ENCODE measurements around the gene CSN3. TPM values are rescaled to one million over a fixed set of nuclear protein-coding genes. Genes with fewer than 3 reads are reported as not detected.
"Not testable (repeated sequence)": the region's sequence is repeated elsewhere in the genome, so short reads cannot be mapped to it uniquely, and the experiment has no call there.

CSN3 gene
- total RNA-seq (2012; rRNA removed) (not detected in 2 replicates), polyA plus RNA-seq (2012; rRNA removed) (not detected in 2 replicates), Bru-seq, nascent RNA (not detected), BruChase-seq, experiment 1, labeled RNA remaining after a 6-hour chase (not detected), BruChase-seq, experiment 2, labeled RNA remaining after a 2-hour chase (not detected)
- not detected in 2 replicates for polyA plus RNA-seq (2012; cell fraction: cytosol; rRNA removed)
- polyA plus RNA-seq (2012; cell fraction: nucleus; rRNA removed; ENCODE audit: low replicate concordance), result not detected in 2 replicates
- long read RNA-seq, result 0 reads

GRCh38 chr4:70242297-70242696, at the start of gene CSN3:
CSN3 (plus strand) TSS chr4:70242597; CDS start chr4:70244820, 2,223 bp downstream.
- H3K27ac ChIP-seq (ENCODE audit: insufficient read depth, low read length); H3K79me1 ChIP-seq (ENCODE audit: low read depth in 1 of 2, low read length in 2 of 2); H4K8ac ChIP-seq (ENCODE audit: low read depth in 2 of 2, low read length in 2 of 2); intact Hi-C loops (cut with micrococcal nuclease); BruUV-seq (replicated peaks); H3K4ac ChIP-seq (ENCODE audit: low read depth, low read length); H3K18ac ChIP-seq (ENCODE audit: low read depth, low read length); H2AK5ac ChIP-seq (ENCODE audit: low read depth, low read length); H2BK5ac ChIP-seq (ENCODE audit: low read depth, low read length, poor library complexity, severe bottlenecking); H3K36me3 ChIP-seq (ENCODE audit: control insufficient read depth, insufficient read depth, low read length); DNase-seq; H3K23ac ChIP-seq (ENCODE audit: low read depth, low read length); H3K9me1 ChIP-seq (ENCODE audit: insufficient read depth, low read length); H3K9me3 ChIP-seq (ENCODE audit: control insufficient read depth, insufficient read depth, low read length); H4K5ac ChIP-seq (ENCODE audit: low read depth, low read length); H2BK15ac ChIP-seq (ENCODE audit: low read depth, low read length); H3K9ac ChIP-seq (ENCODE audit: low read depth, low read length); H3K4me1 ChIP-seq (ENCODE audit: control insufficient read depth, insufficient read depth, low read length); ATAC-seq (ENCODE audit: low read depth); dilution Hi-C loops (cut with HindIII; ENCODE audit: low sequenced_read_pairs, unreplicated experiment); H2AK9ac ChIP-seq (replicated peaks; ENCODE audit: low read depth, low read length, poor library complexity); H2BK20ac ChIP-seq (ENCODE audit: low read depth, low read length); H2AFZ ChIP-seq (replicated peaks; ENCODE audit: low read length, poor library complexity); in situ Hi-C loops (cut with MboI; ENCODE audit: low sequenced_read_pairs); H2BK120ac ChIP-seq (ENCODE audit: low read depth, low read length); H4K20me1 ChIP-seq (ENCODE audit: insufficient read depth, low read length); POLR2A ChIA-PET (ENCODE audit: unreplicated experiment); H4K91ac ChIP-seq (ENCODE audit: insufficient read depth, low read depth, low read length); H3K4me3 ChIP-seq (ENCODE audit: insufficient read depth, low read depth, low read length); CTCF ChIA-PET; H3K4me2 ChIP-seq (ENCODE audit: low read depth, low read length); H3K56ac ChIP-seq (ENCODE audit: extremely low read depth, insufficient read depth, low read length); H3K27me3 ChIP-seq (ENCODE audit: control insufficient read depth, insufficient read depth, low read length); H3K14ac ChIP-seq (replicated peaks; ENCODE audit: low read depth, low read length): not testable (repeated sequence)
- WGBS, 2 experiments (ENCODE audit: extremely low coverage in 2 of 2, insufficient read length in 1 of 2), result no CpG with 5 or more reads among the region's 3 CpGs

Measured in IMR-90 (cell line).